Kidney (tissue), 14 donors: Measurements from ENCODE around the gene CACTIN. TPM values are rescaled to one million over a fixed set of nuclear protein-coding genes. Genes with fewer than 3 reads are reported as not detected.

Experiments
- DNase-seq, 5 donors: peaks; one replicate each; pipeline ENCODE4 v3.0.0-alpha.2; 2013 to 2020
- FAIRE-seq: peaks from 2 replicates; lab custom pipeline; 2012; peaks lifted over from hg19 to GRCh38; lab: Jason Lieb, UNC
- H3K27ac ChIP-seq, 2 donors: one replicate each; pipeline ENCODE4 v1.7.0; 2013; ENCODE audit warnings: low read depth in 2 of 2, low read length in 2 of 2, inconsistent platforms in 1 of 2
- H3K27me3 ChIP-seq: one replicate; pipeline ENCODE4 v1.7.1; 2013; ENCODE audit warnings: low read length, inconsistent platforms; ENCODE audit not compliant: control insufficient read depth, insufficient read depth
- H3K36me3 ChIP-seq, 3 donors: one replicate each; pipeline versions ENCODE4 v1.7.0 to v1.7.1; 2013; ENCODE audit warnings: low read length in 3 of 3, control low read depth in 1 of 3, inconsistent platforms in 1 of 3; ENCODE audit not compliant: insufficient read depth in 3 of 3, control insufficient read depth in 2 of 3
- H3K4me1 ChIP-seq, 3 donors: one replicate each; pipeline versions ENCODE4 v1.7.0 to v1.7.1; 2013; ENCODE audit warnings: low read length in 3 of 3, inconsistent platforms in 1 of 3, low read depth in 1 of 3; ENCODE audit not compliant: control insufficient read depth in 2 of 3, insufficient read depth in 2 of 3
- H3K4me3 ChIP-seq, 3 donors: one replicate each; pipeline versions ENCODE4 v1.7.0 to v1.8.1; 2013; ENCODE audit warnings: low read length in 3 of 3, control low read depth in 1 of 3, inconsistent platforms in 1 of 3
- H3K9ac ChIP-seq, 3 donors: one replicate each; pipeline versions ENCODE4 v1.7.0 to v1.7.1; 2013; ENCODE audit warnings: low read length in 3 of 3, control low read depth in 1 of 3, inconsistent platforms in 1 of 3
- H3K9me3 ChIP-seq, 3 donors: one replicate each; pipeline versions ENCODE4 v1.7.0 to v1.7.1; 2013; ENCODE audit warnings: low read length in 3 of 3, control low read depth in 1 of 3, inconsistent platforms in 1 of 3; ENCODE audit not compliant: control insufficient read depth in 2 of 3, insufficient read depth in 1 of 3
- intact Hi-C: fragments of 100-400 bp; cut with DNase I; formaldehyde crosslinking; loops from one replicate; pipeline ENCODE4 v1.11.1; 2022
- polyA plus RNA-seq: library from polyadenylated mRNA; stranded (reverse); fragments of 350-450 nt; fragmentation: Illumina TruSeq; extraction: RNeasy Lipid Tissue Mini Kit (QIAGEN cat#74804); gene quantifications from one replicate; pipeline ENCODE4 v1.2.3, GENCODE V29; 2014; ENCODE audit warnings: low read depth, low replicate concordance; ENCODE audit not compliant: insufficient read depth
- total RNA-seq: library from RNA; stranded (reverse); fragmentation: NEBNext Ultra II Directional; extraction: Animal tissue kit (Norgen Biotek cat#: 25700); gene quantifications from one replicate; pipeline ENCODE4 v1.2.1, GENCODE V29; 2021
- TF ChIP-seq, protein P1 (sequence below): IDR thresholded peaks from 3 replicates; pipeline ENCODE4 v1.5.1; 2012; ENCODE audit warnings: mild to moderate bottlenecking, moderate library complexity, borderline replicate concordance; ENCODE audit not compliant: insufficient read depth; ENCODE audit errors: extremely low read depth
- donor health status: control.
- donor health status: control.
- donor health status: control.
- donor health status: control.
- donor health status: control.
- donor health status: DM: yes; HTN: yes; CAD: no.
- donor health status: Normal renal cell carcinoma (clear cell type).

Gene CACTIN
- total and polyA plus RNA-seq, 2 donors from 2014 or later, result 11.6 to 23.9 TPM

DNA sequence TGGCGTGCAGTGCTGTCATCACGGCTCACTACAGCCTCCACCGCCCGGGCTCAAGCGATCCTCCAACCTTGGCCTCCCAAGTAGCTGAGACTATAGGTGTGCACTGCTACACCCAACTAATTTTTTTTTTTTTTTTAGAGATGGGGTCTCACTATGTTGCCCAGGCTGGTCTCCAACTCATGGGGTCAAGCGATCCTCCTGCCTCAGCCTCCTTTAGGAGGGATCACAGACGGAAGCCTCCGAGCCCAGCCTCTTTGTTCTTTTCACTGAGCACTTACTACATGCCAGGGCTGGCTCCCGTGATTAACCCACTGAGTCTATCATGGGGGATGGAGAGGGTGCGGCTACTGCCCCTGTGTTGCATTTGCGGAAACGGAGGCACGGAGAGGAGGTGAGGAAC, 12.9 kb upstream of the CACTIN start:
- no peak for FAIRE-seq
- Histone ChIP-seq H3K4me1 (no peaks in the 10 kb centered on the region), H3K36me3 (peaks cover 0 to 4% (median 4%) of the 10 kb centered on the region in 3 donors), H3K9me3 (no peaks in the 10 kb centered on the region), H3K27ac (no peak overlapping the region), H3K9ac (no peak overlapping the region), H3K4me3 (no peak overlapping the region), H3K27me3 (no peaks in the 10 kb centered on the region)
- intact Hi-C loops, result no loop called here
- DNase-seq, result no peak
- TF ChIP-seq, protein P1, sequence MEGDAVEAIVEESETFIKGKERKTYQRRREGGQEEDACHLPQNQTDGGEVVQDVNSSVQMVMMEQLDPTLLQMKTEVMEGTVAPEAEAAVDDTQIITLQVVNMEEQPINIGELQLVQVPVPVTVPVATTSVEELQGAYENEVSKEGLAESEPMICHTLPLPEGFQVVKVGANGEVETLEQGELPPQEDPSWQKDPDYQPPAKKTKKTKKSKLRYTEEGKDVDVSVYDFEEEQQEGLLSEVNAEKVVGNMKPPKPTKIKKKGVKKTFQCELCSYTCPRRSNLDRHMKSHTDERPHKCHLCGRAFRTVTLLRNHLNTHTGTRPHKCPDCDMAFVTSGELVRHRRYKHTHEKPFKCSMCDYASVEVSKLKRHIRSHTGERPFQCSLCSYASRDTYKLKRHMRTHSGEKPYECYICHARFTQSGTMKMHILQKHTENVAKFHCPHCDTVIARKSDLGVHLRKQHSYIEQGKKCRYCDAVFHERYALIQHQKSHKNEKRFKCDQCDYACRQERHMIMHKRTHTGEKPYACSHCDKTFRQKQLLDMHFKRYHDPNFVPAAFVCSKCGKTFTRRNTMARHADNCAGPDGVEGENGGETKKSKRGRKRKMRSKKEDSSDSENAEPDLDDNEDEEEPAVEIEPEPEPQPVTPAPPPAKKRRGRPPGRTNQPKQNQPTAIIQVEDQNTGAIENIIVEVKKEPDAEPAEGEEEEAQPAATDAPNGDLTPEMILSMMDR, result no peak

DNA sequence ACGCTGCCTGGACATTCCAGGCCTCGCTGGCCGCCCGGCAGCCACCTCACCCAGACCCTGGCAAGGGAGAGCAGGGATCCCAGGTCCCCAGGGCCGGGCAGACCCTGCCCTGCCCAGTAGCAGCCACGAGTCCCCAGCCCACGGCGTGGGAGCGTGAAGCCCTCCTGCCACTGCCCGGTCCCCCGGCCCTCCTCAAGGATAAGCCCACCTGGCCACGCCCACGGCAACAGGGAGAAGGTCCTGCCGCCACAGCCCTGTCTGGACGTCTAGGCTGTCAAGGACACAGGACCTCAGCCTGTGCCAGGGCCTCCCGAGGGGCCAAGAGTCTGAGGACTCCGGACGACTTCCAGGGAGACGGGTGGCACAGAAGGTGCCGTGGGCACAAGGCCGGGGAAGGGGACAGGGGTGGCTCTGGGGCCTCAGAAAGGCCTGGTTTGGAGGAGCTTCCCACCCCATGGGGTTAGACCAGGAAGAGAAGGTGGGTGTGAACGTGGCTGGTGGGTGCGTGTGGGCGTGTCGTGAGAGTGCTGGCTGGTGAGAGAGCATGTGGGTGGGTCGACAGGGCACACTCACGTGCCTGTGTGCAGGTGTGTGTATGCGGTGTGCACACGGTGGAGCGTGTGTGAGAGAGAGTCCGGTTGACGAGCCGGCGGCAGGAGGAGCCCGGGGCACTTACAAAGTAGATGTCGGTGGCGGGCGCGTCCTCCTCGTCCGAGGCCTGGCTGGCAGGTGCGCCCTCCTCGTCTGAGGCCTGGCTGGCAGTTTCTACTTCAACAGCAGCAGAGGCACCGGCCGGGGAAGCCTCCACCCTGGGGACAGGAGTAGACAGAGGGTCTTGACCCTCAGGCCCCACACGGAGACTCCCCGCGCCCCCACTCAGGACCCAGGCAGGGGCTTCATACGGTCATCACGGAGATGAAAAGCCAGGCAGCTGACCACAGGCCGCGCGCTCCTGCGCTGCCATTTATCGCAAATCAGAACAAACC, 11.9 kb upstream of the CACTIN start:
- intact Hi-C loops, result no loop called here
- Histone ChIP-seq H3K27me3 (no peaks in the 10 kb centered on the region), H3K4me1 (no peaks in the 10 kb centered on the region), H3K36me3 (peaks cover 0 to 4% (median 4%) of the 10 kb centered on the region in 3 donors), H3K9me3 (no peaks in the 10 kb centered on the region), H3K4me3 (no peak overlapping the region), H3K9ac (no peak overlapping the region), H3K27ac (no peak overlapping the region)
- no peak for FAIRE-seq
- TF ChIP-seq, protein P1, result no peak
- DNase-seq, result no peak

DNA sequence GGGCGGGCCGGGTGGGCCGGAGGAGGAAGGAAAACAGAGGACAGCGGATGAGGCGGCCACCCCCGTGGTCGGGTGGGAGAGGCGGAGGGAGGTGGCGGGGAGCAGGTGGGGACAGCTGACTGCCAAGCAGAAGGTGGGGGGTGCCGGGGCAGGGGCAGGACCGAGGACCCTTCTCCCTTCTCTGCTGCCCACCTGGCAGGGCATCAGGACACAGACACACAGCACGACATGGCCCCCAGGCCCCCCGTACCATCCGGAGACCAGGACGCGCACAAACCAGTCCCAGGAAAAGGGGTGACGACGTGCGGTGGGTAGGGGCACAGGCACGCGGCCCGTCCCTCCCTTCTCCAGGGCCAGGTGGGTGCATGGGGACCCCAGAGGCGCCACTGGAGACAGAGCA, 11.0 kb upstream of the CACTIN start:
- FAIRE-seq (no peak), DNase-seq (no peak)
- intact Hi-C loops, result no loop called here
- Histone ChIP-seq H3K27ac (no peak overlapping the region), H3K27me3 (no peaks in the 10 kb centered on the region), H3K9ac (no peak overlapping the region), H3K4me1 (no peaks in the 10 kb centered on the region), H3K9me3 (no peaks in the 10 kb centered on the region), H3K36me3 (peaks cover 0 to 4% (median 4%) of the 10 kb centered on the region in 3 donors), H3K4me3 (no peak overlapping the region)
- TF ChIP-seq, protein P1, result no peak
